Tongue (tissue), 2 donors: Measurements from ENCODE around the gene HOGA1. TPM values are rescaled to one million over a fixed set of nuclear protein-coding genes. Genes with fewer than 3 reads are reported as not detected.
"Not testable (repeated sequence)": the region's sequence is repeated elsewhere in the genome, so short reads cannot be mapped to it uniquely, and the experiment has no call there.

Experiments used
- DNase-seq: peaks from one replicate; pipeline ENCODE4 v3.0.0-alpha.2; 2015
- total RNA-seq: library from RNA; depleted of rRNA; stranded (reverse); fragments of >200 nt; gene quantifications from one replicate; pipeline ENCODE4 v1.2.3, GENCODE V29; 2014

Gene HOGA1
- total RNA-seq, 1 donor from 2014 or later = 7.3 TPM

DNA sequence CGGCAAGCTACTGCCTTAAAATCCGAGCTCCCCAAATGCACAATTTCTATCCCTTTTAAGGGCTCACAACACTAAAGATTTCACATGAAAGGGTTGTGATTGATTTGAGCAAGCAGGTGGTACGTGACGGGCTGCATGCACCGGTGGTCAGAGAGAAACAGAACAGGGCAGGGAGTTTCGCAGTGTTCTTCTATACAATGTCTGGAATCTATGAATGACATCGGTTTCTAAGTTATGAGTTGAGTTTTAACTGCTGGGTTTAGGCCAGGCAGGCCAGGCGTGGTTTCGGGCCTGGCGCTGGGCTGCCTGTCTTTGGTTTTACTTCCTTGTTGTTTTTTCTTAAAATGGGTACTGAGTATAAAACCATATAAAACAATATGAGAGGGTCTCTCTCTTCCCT is 28.6 kb upstream of the HOGA1 start:
- not testable (repeated sequence) for DNase-seq

DNA sequence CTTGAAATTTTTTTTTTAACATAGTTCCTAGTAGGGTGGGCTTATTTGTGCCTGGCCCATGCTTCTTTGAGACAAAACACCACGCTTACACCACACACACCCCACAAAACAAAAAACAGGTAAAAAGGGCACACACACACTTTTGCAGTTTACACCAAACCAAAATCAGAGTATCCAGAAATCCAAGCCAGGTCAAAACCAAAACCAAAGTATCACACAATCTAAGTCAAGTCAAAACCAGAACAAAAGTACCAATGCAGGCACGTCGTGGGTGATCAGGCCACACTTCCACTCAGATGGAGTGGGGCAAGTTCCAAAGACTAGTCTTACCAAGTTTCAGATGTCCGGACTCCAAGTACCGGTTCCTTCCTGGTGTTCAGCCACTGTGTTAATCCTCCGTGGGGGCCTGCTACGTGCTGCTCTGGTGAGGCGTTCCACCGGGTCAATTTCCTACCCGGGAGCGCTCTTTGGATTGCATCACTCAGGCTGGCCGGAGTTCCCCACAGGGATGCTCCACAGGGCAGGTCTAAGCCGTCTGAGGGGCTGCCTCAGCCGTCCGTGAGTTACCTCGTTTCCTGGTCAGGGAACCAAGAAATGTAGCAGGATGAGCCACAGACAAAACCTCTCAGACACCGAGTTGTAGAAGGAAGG is 23.3 kb upstream of the HOGA1 start:
- not testable (repeated sequence) for DNase-seq

DNA sequence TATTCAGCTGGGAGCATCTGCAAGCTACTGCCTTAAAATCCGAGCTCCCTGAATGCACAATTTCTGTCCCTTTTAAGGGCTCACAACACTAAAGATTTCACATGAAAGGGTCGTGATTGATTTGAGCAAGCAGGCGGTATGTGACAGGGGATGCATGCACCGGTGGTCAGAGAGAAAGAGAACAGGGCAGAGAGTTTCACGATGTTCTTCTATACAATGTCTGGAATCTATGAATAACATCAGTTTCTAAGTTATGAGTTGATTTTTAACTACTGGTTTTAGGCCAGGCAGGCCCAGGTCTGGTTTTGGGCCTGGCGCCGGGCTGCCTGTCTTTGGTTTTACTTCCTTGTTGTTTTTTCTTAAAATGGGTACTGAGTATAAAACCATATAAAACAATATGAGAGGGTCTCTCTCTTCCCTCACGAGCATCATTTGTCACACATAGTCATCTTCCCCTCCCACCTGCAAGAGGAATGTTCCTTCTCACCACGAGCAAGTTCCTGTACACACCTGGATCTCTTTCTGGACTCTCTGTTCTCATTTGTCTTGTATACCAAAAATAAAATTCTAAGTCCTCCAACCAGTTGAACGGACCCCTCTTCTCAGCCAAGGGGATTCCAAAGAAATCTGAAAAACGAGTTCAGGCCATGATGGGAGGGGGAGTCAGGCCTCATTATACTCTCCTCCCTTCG is 22.7 kb upstream of the HOGA1 start:
- not testable (repeated sequence) for DNase-seq

DNA sequence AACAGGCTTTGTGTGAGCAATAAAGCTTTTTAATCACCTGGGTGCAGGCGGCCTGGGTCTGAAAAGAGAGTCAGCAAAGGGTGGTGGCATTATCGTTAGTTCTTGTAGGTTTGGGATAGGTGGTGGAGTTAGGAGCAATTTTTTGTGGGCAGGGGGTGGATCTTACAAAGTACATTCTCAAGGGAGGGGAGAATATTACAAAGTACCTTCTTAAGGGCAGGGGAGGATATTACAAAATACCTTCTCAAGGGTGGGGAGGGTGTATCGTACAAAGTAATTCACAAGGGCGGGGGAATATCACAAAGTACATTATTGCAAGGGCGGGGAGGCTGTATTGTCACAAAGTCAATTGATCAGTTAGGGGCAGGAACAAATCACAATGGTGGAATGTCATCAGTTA is 21.9 kb upstream of the HOGA1 start:
- not testable (repeated sequence) for DNase-seq

DNA sequence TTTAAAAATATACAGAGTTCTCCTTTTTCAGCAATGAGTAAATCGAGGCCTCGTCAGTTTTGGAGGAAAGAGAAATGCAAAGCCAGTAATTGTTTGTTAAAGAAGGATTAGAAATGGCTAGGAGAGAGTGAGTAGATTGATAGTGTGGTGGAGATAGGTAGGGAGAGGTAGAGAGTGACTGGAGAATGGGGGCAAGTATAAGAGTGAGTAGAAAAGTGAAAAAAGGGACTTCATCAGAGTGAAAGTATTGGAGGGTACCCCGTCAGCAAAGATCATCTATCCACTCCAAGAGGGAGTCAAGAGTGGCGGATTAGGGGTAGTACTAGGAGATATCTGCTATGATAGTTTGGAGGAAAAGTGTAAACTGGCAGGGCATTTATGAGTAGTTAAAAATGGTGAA is 20.9 kb upstream of the HOGA1 start:
- DNase-seq = no peak

DNA sequence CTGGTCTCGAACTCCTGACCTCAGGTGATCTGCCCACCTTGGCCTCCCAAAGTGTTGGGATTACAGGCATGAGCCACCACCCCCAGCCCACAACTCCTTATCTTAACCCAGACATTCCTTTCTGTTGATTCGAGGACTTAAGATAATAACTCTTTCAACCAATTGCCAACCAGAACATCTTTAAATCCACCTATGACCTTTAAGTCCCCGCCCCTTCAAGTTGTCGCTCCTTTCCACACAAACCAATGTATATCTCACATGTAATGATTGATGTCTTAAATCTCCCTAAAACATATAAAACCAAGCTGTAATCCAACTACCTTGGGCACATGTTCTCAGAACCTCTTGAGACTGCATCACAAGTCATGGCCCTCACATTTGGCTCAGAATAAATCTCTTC is 19.4 kb upstream of the HOGA1 start:
- no peak for DNase-seq

DNA sequence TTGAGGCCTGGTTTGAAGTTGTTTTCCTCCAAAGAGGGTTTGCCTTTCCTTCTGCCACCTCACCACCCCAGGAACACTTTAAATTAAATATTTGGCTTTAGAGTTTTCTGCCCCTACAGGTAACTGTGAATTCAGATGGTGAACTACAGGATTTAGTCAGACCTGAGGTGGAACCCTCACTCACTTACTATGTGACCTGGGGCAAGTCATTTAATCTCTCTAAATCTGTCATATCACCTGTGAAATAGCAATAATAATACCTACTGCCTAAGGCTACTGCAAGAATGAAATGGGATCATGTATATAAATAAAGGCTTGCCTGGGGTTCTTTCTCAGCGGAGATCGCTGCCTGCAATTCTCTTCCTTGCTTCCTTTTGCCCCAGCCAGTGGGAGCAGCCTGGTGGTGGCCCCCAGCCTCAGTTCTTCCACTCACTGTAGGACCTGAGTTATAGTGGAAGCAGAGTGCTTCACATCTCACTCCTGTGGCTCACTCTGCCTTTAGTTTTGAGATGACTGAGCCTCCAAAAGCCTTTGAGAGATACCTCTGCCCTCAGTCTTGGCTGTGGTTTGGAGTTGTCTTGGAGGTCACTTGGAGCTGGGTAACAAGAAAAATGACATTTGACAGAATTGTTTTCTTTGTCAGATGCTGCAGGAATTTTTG is 17.7 kb upstream of the HOGA1 start:
- no peak for DNase-seq

DNA sequence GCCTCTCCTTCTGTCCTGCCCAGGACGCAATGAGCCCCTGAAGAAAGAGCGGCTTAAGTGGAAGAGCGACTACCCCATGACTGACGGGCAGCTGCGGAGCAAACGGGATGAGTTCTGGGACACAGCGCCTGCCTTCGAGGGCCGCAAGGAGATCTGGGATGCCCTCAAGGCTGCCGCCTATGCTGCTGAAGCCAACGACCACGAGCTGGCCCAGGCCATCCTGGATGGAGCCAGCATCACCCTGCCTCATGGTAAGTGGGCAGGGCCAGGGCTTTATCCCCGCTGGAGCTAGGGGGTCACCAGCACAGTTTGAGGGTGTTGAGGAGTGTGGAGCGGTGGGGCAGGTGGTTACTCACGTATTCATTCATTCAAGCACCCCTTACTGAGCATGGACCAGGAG is 16.3 kb upstream of the HOGA1 start:
- no peak for DNase-seq

DNA sequence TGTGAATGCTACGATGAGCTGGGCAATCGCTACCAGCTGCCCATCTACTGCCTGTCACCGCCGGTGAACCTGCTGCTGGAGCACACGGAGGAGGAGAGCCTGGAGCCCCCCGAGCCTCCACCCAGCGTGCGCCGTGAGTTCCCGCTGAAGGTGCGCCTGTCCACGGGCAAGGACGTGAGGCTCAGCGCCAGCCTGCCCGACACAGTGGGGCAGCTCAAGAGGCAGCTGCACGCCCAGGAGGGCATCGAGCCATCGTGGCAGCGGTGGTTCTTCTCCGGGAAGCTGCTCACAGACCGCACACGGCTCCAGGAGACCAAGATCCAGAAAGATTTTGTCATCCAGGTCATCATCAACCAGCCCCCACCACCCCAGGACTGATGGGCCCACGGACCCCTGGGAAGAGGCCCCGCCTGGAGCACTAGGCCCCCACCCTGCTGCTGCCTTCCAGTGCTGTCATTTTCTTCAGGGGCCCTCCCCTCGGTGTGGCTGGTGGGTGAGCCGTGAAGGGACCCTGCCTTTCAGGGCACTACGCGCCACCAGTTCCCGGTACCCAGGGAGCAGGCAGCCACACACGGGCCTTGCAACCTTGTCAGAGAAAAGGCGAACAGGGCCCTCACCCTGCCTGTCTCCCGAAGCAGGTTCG is 13.9 kb upstream of the HOGA1 start:
- no peak for DNase-seq

DNA sequence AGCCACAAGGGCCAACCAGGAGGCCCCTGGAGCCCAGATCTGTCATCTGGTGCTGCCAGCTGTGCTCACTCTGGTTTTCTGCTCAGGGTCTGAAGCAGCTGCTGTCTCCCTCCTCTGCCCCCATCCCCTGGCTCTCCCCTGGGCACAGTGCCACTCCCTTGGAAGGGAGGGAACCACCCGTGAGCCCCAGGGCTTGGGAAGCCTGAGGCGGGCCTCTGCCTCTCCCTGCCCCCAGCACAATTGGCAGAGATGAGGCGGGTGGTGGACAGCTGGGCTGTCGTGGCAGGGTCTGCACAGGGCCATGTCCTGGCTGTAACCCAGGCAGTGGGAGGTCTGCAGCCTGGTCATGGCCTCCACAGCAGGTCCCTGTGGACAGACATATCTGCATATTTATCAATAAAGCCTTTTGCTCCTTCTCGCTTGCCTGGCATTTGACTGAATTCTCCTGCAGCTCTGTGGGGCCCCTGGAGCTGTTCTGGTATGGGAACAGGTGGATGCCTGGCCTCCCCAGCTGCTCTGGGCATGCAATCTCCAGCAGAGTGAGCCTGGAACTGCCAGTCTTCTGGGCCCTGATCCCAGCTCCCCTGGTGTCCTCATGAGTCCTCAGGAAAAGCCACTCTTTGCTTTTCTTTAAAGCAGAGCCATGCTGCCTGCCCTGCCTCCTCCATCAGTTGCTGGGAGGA is 13.3 kb upstream of the HOGA1 start:
- DNase-seq = peak; percentile 93

DNA sequence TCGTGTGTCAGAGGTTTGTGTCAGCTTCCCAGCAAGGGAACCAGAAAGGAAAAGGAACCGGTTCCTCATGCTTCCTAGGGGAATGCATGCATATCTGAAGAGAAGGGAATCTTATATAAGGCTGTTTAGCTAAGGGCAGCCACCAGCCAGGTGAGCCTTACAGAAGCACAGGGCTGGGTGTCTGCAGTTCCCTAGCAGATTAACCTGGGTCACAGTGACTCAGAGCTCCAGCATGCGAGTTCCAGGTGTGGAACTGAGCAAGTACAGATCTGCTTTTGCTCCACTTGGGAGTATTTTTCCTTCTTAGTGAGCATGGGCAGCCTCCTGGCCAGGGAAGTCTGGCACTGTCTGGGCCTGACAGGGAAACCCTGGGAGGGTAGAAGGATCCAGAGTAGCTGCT is 12.6 kb upstream of the HOGA1 start:
- no peak for DNase-seq

DNA sequence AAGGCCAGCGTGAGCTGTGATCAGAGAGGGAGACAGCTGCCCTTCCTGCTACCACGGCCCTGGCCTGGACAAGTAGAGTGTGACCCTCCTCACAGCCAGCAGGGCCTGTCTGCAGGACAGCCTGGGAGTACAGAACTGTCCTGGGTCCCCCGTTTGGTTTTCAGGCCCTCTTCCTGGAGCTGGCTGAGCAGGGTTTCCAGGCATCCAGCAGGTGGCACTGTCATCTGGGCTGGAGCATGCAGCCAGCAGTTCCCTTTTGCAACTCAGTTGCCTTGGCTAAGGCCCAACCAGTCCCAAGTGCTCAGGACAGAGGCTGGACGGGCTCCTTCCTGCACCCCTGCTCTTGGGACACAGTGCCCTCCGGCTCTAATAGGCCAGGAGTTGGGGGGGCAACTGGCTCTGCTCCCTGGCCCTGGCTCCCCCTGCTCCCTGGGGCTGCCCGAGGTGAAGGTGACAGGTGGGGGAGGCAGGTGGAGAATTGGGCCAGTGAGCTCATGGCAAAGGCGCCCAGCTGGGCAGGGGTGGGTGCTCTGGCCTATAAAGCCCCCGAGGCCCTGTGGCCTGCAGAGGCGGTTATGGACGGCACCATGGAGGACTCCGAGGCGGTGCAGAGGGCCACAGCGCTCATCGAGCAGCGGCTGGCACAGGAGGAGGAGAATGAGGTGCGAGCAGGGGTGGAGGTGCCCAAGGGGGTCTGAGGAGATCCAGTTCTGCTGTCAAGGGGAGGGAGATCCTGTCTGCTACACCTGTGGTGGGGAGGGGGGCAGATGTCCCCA is 11.8 kb upstream of the HOGA1 start, which contains the start of gene ANKRD2:
ANKRD2 (plus strand) TSS at position 566 of the 776 bp plus-strand sequence; CDS start at position 576, 10 bp downstream.
- DNase-seq = peak; percentile 85

DNA sequence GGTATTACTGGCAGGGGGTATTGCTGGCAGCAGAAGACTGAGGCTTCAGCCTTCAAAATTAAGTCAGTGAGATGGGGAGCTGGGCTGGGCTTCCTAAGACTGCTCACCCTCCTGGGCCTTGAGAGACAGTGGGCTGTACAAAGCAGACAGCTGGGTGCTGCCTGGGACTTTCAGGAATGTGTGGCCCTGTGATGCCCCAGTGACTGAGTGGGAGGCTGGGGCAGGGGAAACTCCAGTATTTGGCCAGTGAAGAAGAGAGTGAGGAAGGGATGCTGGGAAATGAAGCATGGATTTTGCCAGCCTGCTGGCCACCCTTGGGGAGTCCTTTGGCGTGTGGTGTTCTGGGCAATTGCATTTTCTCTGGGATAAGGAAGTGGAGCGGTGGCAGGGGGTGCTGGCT is 11.2 kb upstream of the HOGA1 start:
- no peak for DNase-seq

DNA sequence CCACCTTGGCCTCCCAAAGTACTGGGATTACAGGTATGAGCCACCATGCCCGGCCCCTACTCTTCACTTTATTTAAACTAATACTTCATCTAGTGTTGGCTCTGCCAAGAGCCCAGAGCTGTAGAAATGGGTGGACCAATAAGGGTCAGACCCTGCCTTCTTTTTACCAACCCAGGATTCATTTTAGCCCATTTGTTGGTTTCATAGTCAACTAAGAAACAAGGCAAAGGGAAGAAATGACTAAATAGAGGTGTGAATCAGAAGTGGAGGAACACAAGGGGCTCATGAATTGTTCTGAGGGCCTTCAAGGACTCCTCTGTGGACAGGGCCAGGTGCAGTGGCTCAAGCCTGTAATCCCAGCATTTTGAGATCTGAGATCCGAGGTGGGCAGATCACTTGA is 10.5 kb upstream of the HOGA1 start:
- DNase-seq = no peak

DNA sequence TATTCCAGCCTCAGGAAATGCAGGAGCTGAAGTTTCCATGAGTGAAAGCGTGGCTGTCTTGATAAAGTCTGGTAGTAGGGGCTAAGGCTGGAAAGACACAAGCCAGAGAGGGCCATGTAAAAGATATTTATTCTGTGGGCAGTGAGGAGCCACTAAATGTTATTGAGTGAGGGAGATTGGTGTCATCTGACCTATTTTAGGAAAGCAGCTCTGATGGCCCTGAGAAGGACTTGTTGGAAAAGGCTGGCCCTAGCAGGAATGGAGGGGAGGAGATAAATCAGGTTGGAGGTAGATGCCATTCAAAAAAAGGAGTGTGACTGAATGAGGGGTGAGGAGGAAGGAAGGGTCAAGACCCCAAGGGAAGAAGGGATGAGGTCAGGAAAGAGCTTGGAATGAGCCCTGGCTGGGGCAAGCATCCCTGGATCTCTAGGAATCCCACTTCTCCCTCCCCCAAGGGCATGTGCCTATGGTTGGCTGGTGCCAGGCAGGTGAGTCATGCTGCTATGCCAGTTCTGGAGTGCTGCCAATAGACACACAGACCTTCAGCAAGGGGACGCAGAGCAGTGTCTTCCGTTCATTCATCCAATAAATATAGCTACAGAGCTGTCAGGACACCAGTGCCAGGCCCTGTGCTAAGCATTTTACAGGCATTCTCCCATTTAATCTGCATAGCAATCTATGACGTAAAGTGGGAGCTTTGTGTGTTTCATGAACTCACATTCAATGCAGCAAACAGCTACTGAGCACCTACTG is 9.6 kb upstream of the HOGA1 start:
- DNase-seq = peak; percentile 81

DNA sequence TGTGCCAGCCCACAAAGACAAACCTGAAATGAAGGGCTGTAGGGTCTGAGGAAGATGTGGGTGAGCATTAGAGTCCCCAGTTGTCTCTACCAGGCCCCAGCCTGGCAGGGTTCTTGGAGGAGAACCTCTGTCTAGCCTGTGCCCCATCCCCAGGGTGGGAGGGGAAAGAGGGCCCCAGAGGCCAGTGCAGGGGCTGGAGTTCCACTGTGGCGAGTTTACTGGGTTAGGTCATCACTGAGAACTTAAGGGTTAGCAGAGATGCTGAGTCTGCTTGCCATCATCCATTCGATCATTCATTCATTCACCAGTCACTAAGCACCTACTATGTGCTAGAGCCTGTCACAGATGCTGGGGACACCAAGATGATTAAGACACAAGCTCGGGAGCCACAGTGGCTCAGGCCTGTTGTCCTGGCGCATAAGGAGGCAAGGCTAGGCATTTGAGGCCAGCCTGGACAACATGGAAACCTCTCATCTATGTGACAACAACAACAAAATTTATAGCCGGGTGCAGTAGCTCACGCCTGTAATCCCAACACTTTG is 9.0 kb upstream of the HOGA1 start:
- no peak for DNase-seq

DNA sequence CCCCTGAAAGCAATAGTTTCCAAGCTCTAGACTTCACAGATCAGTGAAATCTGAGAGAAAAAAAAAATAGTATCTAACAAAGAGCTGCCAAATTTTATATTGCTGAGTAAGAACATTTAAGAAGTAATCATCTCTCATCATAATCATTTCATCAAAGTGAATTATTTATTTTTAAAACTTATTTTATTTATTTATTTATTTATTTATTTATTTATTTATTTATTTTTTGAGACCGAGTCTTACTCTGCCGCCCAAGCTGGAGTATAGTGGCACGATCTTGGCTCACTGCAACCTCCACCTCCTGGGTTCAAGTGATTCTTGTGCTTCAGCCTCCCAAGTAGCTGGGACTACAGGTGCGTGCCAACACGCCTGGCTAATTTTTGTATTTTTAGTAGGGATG is 7.7 kb upstream of the HOGA1 start:
- not testable (repeated sequence) for DNase-seq

DNA sequence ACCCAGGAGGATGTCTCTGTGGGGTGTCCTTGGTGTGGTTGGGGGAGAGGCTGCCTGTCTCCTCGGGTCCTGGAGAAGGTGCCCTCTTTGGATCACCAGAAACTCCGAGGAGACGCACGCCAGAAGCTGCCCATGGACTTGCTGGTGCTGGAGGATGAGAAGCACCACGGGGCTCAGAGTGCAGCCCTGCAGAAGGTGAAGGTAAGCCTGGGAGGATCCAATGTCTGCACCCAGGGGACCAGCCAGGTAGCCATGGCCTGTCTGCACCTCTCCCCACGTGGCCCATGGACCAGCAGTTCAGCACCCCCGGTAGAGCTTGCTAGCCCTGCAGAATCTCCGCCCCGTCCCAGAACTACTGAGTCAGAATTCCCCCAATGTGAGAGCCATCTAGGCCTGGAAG is 6.5 kb upstream of the HOGA1 start:
- DNase-seq = no peak

DNA sequence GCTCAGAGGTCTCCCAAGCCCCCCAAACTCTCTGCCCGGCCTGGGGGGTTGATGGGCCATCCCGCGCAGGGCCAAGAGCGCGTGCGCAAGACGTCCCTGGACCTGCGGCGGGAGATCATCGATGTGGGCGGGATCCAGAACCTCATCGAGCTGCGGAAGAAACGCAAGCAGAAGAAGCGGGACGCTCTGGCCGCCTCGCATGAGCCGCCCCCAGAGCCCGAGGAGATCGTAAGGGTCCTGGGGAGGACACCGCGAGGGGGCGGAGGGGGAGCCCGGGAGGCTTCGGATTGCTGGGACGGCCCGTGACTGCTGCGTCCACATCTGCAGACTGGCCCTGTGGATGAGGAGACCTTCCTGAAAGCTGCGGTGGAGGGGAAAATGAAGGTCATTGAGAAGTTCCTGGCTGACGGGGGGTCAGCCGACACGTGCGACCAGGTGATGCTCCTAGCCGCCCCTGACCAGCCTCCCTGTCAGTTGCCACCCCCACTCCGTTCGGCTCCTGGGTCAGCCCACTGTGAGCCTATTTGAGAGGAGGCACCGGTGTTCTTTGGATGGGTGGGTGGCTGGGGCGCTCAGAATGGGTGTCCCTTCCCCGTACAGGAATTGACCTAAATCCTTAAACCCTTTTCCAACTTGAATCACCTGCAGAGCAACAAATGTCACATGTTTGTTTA is 5.9 kb upstream of the HOGA1 start:
- DNase-seq = no peak
